HG02840 (cell line): ENCODE data around the gene PIP4K2A.
"Not testable (repeated sequence)": the region's sequence is repeated elsewhere in the genome, so short reads cannot be mapped to it uniquely, and the experiment has no call there.

ENCODE experiments used
- ATAC-seq: cut with Tn5 transposase; IDR thresholded peaks from one replicate; pipeline ENCODE4 v1.9.1; 2021; ENCODE audit warnings: mild to moderate bottlenecking, moderate library complexity, moderate number of reproducible peaks; ENCODE audit not compliant: unreplicated experiment, low FRiP score

The PIP4K2A gene

DNA sequence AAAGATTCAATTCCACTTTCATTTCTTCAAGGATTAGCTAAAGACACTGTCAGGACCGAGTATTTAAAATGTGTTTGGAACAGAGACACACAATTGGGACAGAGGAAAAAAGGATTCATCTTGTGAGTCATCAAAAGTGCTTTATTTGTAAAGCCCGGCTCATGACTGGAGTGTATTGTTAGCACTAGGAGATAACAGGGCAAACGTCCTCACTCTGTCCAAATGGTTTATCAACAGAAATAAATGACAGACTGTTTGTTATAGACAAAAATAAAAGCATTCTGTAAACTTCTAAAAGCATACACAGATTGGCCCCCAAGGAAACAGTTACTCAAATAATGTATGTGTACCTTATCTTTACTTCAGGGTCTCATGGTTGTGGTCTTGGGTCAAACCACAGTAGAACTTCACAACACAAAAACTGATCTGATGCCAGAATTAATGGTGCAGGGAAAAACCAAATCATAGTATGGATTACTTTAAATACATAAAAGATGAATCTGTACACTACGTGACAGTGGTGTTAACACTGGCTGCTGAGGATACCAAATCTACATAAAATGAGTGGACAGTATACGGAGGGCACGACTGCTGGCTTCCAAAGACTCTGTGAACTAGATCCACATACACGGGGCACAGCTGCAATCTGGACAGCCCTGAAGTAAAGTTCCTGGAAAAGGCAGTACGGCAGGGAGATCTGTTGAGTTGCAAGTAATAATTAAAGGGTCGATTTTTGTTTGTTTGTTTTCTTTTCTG lies 179.4 kb downstream of the PIP4K2A start:
- no peak for ATAC-seq

DNA sequence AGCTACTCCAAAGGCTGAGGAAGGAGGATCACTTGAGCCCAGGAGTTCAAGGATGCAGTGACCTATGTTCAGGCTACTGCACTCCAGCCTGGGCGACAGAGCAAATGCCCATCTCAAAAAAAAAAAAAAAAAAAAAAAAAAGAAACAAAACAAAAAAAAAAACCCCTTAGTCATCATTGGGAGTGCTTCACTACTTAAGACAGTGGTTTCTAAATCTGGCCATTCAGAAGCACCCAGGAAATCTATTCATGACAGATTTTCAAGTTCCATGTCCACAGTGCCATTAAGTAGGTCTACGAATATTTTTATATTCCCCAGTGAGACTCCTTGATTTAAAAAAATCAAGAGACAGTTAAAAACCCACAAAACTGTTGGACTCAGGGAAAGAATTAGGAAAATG lies 182.9 kb downstream of the PIP4K2A start:
- ATAC-seq: no peak

DNA sequence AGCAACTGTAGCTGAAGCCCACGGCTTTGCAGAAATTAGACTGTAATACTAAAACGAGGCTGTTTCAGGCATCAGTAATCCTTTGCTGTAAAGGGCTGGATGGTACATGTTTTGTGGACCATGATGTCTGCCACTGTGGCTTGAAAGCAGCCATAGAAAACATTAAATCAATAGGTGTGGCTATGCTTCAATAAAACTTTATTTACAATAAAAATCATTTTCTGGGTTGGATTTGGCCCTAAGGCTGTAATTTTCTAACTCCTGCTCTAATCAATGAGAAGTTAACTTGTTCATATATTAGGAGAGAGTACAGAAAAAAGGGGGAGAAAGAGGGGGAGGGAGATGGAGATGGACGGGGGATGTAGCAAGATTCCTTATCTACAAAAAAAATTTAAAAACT lies 183.4 kb downstream of the PIP4K2A start:
- ATAC-seq: no peak

DNA sequence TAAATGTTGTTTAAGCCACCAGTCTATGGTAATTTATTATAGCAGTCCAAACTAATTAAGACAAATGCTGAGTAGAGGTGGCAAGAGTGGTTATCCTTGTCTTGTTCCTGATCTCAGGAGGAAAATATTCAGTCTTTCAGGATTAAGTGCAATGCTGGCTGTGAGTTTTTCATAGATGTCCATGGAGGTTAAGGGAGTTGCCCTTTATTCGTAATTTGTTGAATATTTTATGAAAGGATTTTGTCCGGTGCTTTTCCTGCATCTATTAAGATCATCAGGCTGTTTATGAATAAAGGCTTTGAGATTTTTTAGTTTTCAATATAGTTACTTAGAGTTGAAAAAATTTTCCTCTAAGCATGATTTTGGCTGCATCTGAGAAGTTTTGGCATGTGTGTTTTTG lies 186.9 kb downstream of the PIP4K2A start:
- no peak for ATAC-seq

DNA sequence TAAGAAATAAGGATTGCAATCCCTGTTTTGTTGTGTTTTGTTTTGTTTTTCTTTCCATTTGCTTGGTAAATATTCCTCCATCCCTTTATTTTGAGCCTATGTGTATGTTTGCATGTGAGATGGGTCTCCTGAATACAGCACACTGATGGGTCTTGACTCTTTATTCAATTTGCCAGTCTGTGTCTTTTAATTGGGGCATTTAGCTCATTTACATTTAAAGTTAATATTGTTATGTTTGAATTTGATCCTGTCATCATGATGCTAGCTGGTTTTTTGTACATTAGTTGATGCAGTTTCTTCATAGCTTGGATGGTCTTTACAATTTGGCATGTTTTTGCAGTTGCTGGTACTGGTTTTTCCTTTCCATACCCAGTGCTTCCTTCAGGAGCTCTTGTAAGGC lies 190.0 kb downstream of the PIP4K2A start:
- ATAC-seq: not testable (repeated sequence)

DNA sequence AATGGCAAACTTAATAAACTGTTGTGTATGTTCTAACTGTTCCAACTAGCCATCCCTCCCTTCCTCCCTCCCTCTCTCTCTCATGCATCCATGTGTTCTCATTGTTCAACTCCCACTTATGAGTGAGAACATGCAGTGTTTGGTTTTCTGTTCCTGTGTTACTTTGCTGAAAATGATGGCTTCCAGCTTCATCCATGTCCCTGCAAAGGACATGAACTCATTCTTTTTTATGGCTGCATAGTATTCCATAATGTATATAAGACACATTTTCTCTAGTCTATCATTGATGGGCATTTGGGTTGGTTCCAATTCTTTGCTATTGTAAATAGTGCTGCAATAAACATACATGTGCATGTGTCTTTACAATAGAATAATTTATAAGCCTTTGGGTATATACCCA lies 193.7 kb downstream of the PIP4K2A start:
- not testable (repeated sequence) for ATAC-seq

DNA sequence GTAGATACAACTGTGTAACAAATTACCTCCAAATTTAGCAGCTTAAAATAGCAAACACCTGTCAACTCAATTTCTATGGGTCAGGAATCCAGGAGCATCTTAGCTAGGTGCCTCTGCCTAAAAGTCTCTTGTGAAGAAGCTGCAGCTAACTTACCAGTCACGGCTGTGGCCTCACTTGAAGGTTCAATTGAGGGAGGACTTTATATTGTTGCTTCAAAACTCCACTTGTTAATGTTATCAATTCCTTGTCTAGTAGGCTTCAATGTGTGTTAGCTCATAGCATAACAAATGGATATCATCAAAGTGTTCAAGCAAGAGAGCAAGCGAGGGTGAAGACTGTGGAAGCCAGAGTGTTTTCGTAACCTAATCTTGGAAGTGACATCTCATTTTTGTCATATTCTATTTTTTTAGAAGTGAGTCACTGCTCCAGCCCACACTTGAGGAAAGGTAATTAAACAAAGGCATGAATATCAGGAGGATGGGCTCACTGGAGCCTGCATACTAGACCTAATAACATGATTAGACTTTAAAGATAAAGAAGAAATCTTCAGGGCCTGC lies 196.1 kb downstream of the PIP4K2A start:
- ATAC-seq: no peak

DNA sequence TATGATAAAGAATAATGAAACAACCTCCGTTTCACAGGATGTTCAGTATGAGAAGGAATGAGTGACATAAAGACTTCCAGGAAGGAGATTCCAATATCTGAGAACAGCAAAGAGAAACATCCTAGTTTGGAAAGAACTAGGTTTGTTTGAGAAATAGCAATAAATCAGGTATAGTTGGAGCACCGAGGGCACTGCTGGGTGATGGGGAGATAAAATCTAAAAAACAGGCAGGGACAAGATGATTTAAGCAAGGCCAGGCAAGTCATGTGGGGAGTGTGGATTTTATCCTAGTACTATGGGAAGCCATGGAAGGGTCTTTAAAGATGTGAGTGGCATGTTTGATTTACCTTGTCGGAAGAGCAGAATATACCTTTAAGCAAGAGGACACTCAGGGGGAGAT lies 199.4 kb downstream of the PIP4K2A start:
- ATAC-seq: no peak

DNA sequence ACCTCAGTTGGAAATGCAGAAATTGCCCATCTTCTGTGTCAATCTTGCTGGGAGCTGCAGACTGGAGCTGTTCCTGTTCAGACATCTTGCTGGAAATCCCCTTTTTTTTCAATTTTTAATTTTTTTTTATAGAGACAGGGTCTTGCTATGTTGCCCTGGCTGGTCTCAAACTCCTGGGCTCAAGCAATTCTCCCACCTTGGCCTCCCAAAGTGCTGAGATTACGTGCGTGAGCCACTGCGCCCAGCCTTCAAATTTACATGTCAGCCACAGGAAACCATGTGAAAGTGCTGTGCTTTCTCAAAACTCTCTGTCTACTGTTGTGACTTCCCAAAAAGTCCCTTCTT lies 200.0 kb downstream of the PIP4K2A start:
- not testable (repeated sequence) for ATAC-seq

DNA sequence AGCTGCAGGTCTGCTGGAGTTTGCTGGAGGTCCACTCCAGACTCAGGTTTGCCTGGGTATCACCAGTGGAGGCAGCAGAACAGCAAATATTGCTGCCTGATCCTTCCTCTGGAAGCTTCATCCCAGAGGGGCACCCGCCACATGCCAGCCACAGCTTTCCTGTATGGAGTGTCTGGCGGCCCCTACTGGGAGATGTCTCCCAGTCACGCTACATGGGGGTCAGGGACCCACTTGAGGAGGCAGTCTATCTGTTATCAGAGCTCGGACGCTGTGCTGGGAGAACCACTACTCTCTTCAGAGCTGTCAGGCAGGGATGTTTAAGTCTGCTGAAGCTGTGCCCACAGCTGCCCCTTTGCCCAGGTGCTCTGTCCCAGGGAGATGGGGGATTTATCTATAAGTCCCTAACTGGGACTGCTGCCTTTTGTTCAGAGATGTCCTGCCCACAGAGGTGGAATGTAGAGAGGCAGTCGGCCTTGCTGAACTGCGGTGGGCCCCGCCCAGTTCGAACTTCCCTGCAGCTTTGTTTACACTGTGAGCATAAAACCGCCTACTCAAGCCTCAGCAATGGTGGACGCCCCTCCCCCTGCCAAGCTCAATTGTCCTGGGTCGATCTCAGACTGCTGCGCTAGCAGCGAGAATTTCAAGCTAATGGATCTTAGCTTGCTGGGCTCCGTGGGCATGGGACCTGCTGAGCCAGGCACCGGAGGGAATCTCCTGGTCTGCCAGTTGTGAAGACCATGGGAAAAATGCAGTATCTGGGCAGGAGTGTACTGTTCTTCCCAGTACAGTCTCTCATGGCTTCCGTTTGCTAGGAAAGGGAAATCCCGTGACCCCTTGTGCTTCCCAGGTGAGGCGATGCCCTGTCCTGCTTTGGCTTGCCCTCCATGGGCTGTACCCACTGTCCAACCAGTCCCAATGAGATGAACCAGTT lies 200.6 kb downstream of the PIP4K2A start:
- not testable (repeated sequence) for ATAC-seq

DNA sequence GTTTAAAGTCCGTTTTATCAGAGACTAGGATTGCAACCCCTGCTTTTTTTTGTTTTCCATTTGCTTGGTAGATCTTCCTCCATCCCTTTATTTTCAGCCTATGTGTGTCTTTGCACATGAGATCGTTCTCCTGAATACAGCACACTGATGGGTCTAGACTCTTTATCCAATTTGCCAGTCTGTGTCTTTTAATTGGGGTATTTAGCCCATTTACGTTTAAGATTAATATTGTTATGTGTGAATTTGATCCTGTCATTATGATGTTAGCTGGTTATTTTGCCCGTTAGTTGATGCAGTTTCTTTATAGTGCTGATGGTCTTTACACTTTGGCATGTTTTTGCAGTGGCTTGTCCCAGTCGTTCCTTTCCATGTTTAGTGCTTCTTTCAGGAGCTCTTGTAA lies 202.4 kb downstream of the PIP4K2A start:
- ATAC-seq: not testable (repeated sequence)

DNA sequence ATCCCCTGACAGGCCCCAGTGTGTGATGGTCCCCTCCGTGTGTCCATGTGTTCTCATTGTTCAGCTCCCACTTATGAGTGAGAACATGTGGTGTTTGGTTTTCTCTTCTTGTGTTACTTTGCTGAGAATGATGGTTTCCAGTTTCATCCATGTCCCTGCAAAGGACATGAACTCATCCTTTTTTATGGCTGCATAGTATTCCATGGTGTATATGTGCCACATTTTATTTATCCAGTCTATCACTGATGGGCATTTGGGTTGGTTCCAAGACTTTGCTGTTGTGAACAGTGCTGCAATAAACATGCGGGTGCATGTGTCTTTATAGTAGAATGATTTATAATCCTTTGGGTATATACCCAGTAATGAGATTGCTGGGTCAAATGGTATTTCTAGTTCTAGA lies 206.2 kb downstream of the PIP4K2A start:
- not testable (repeated sequence) for ATAC-seq

DNA sequence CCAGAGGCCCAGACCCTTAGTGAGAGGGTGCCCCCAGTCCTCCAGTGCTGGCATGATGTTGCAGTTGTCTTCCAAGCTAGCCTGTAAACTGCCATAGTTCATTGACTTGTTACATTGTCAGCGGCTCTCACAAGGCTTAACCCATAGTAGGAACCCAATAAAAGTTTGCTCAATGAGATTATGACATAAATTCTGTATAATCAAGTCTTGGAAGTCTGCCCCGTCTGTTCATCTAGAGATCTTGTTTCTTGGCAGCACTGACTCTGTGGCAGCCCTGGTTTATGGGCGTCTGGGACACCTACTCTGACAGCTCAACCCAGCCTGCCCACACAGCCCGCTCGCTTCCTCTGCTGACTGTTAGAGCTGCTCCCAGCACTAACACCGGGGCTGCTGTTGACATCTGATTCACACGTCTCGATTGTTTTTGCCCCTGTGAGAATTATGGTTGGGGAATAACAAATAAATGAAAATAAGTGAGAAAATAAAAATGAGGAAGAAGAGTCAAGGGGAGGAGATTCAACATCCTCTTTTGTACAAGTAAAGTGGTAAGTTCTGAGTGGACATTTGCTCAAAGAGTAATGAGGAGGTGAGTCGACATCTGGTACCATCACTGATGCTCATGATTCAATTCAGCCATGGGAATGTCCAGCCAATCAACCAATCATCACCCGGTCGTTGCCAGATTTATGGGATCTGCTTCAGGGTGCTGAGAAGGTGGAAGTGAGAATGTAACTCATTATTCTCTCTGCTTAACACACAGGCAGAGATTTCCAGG lies 208.3 kb downstream of the PIP4K2A start:
- ATAC-seq: no peak

DNA sequence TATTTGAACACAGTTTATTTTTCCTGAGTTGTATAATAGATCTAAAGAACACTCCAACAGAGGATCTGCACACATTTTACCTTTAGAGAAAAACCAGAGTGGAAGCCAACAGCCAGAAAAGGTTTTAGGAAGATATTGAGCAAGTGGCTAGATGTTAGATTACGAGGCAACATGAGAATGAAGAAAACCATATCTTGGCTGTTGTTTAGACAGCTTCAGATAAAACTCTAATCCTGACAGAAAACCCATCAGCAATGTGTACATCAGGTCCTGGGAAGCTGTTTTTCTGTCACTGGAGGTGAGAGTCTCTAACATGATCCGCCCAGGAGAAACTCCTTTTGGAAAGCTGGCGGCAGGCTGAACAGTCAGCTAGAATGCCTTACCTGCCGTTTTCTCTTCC lies 209.6 kb downstream of the PIP4K2A start:
- no peak for ATAC-seq

DNA sequence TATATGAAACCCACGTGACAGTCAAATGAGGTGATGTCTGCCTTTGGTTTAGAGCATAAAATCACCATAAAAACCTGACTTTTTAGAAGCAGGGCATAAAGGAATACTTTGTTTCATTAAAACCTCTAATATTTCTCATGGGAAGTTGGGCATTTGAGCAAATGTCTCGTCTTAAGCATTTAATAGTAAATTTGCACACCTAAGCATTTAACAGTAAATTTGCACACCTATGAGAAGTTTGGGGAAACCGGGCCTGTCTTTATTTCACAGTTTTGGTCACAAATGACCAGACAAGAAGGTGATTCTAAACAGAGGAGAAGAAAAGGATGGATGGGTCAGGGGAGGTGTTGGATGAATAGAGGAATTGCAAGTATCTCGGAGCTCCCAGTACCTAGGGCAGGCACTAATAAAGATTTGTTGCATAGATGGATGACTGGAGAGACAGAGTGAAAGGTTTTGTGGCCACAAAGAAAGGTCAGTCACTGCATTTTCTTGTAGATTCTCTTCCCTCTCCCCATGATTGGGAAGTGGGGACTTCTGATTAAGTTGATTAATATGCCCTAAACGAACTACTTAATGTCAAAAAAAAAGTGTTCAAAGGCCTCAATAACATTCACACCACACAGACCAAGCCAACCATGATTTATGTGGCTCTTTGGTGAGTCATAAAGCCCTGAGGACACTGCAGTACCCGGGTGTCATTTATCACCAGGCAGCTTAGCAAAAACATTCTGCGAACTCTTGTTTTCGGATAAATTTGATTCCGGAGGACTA lies 210.9 kb downstream of the PIP4K2A start:
- ATAC-seq: no peak

DNA sequence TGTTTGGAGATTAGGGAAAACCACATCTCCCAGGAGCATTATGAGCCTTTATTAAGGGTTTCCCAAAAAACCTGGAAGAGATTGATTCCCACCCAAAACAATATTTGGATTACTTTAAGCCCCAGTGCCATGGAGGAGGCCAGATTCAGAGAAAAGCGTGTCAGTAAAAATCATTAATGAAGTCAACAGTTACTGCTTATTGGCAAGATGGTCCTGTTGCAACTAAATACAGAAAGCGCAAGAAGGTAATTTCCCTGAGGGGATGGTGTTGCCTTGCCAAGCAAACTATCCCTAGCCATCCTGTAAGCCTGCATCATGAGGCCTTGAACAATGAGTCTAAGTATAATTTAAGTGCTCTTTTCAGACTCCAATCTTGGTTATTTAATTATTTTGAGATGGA lies 212.5 kb downstream of the PIP4K2A start:
- no peak for ATAC-seq

DNA sequence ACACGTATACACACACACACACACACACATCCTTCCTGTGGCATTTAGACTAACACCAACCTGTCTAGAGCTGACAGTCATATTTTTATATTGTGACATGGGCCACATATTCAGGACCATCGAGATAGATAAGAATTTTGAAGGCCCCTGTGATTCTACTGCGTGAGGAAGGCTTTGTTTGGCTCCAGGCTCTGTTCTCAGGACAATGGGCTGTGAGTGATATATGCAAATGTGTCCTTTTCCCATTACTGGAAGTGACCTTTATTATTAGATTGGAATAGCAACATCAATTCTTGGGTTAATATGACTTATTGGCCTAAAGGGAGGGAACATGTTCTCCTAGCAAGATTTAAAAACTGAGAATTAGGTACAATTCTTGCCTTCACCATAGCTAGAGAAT lies 213.0 kb downstream of the PIP4K2A start:
- ATAC-seq: no peak

DNA sequence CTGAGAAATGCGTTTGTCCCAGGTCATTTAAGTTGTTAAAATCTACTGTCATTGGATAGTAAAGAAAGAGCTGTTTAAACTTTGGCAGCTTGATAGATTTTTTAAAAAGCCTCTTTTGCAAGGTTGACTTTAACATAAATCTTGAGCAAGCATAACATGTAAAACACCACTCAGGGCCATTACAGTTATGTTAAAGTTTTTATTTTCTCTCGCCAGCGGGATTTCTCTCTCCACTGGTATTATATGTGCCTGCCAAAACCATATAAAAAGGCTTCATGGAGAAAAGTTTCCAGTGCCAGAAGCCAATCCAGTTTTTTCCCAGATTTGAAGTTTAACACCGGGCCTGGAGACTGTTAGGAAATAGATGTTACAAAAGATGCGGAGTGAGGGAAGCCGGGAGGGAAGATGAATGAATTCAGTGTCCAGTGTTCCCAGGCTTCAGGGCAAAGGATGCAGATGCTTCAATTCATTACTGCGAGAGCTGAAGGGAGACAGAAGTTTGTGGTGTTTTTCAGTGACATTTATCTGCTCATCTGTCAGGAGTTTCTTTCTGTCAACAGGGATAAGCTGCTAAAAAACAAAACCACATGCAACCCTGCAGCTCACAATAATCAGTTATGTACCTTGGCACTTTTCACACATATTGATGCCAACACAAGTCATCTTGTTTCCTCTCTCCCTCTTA lies 213.6 kb downstream of the PIP4K2A start:
- no peak for ATAC-seq

DNA sequence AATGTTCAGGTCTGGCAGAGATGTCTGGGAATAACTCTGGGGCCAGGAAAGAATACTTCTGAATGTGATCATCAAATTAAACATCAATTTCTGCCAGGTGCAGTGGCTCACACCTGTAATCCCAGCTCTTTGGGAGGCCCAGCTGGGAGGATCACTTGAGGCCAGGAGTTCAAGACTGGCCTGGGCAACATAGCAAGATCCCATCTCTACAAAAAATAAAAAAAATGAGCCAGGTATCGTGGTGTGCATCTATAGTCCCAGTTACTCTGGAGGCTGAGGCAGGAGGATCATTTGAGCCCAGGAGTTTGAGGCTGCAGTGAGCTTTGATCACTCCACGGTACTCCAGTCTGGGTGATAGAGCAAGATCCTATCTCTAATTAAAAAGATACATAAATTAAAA lies 214.4 kb downstream of the PIP4K2A start:
- ATAC-seq: not testable (repeated sequence)
